Measurements from ENCODE around the gene ZNF280C.
"Not testable (repeated sequence)": the region's sequence is repeated elsewhere in the genome, so short reads cannot be mapped to it uniquely, and the experiment has no call there.

The ZNF280C gene

DNA sequence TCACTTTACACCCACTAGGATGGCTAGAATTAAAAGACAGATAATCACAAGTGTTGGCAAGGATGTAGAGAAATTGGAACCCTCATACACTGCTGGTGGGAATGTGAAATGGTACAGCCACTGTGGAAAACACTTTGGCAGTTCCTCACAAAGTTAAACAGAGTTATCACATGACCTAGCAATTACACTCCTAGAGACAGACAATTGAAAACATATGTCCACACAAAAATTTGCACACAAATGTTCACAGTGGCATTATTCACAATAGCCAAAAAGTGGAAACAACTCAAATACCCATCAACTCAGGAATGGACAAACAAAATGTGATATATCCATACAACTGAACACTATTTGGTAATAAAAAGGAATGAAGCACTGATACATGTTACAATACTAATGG lies 5.7 kb downstream of the ZNF280C start:
- no peak for DNase-seq (ENCODE audit: insufficient read length, low spot score)
- FAIRE-seq = no peak

DNA sequence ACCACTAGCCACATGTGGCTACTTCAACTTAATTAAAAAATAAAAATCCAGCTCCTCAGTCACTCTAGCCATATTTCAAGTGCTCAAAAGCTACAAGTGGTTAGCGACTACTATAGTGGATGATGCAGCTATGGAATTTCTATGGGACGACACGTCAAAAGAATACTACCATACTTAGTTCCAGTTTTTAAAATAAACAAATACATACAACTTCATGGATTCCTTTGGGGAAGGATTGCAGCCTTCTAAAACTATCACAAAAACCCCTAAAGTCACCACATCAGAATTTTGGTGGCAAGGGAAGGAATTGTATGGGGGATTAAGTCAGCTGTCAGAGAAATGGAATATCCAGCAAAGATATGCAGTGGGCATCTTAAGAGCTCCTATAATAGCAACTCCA lies 6.5 kb downstream of the ZNF280C start:
- DNase-seq (ENCODE audit: insufficient read length, low spot score) (no peak), FAIRE-seq (no peak)

DNA sequence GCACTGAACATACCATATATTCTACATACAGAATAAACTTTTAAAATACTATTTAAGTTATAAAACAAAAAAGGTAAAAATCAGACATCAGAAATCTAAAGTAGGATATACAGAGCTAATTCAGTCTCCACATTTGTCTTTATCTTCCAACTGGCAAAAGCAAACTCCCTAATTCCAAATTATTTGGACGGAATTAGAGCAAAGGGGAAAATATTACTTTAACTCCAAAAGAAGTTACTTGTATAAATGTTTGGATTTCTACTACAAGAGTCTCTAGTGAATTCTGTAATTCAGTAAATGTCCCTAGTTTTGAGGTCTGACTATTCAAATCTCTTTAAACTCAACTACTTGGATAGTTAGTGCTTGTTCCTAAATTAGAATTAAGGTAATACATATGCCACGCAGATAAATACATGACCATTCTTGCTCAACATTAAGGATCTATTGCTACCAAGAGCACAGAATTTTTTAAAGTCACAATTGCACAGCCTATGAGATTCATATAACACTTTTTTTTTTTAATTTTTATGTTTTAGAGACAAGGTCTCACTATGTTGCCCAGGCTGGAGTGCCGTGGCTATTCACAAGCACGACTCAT lies 7.3 kb downstream of the ZNF280C start:
- DNase-seq (ENCODE audit: insufficient read length, low spot score) = no peak
- FAIRE-seq = no peak

- no peak for FAIRE-seq
Observed at GRCh38 chrX:130260316-130260715, 8.4 kb downstream of the ZNF280C start.

GRCh38 chrX:130253916-130254315 lies 14.8 kb downstream of the ZNF280C start:
- DNase-seq (ENCODE audit: insufficient read length, low spot score) = no peak
- FAIRE-seq = no peak

More at GRCh38 chrX:130260316-130260715, 8.4 kb downstream of the ZNF280C start:
- DNase-seq (ENCODE audit: insufficient read length, low spot score) = no peak

DNA sequence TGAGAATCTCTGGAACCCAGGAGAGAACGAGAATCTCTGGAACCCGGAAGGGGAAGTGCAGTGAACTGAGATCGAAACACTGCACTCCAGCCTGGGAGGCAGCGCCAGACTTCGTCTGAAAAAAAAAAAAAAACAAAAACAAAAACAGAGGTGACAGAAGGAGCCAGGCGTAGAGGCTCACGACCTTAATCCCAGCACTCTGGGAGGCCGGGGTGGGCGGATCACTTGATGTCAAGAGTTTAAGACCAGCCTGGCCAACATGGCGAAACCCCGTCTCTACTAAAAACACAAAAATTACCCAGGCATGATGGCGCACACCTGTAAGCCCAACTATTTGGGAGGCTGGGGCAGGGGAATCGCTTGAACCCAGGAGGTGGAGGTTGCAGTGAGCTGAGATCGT lies 17.0 kb downstream of the ZNF280C start:
- FAIRE-seq (no peak), DNase-seq (ENCODE audit: insufficient read length, low spot score) (no peak)

- no peak for DNase-seq (ENCODE audit: insufficient read length, low spot score)
Observed at GRCh38 chrX:130247996-130248395, 20.7 kb downstream of the ZNF280C start.

DNA sequence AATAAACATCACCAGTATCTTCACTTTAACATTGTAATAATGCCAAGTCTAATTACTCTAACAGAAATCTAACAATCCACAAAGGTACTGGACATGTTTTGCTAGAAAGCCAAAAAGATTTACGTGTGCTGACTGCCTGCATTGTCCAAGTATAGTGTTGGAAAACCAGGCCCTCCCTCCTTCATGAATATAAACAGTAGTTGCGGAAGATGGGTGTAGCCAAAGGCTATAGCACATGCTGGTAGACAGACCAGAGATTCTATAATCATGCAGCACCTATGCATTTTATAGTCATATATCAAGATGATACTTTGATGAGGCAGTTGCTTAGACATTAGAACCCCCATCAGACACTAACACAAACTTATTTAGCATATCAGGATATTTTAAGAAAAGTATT lies 22.6 kb downstream of the ZNF280C start:
- DNase-seq (ENCODE audit: insufficient read length, low spot score) (no peak), FAIRE-seq (no peak)

More at GRCh38 chrX:130247996-130248395, 20.7 kb downstream of the ZNF280C start:
- no peak for FAIRE-seq

GRCh38 chrX:130245441-130245840 lies 23.3 kb downstream of the ZNF280C start:
- FAIRE-seq = no peak
- DNase-seq (ENCODE audit: insufficient read length, low spot score) = no peak

DNA sequence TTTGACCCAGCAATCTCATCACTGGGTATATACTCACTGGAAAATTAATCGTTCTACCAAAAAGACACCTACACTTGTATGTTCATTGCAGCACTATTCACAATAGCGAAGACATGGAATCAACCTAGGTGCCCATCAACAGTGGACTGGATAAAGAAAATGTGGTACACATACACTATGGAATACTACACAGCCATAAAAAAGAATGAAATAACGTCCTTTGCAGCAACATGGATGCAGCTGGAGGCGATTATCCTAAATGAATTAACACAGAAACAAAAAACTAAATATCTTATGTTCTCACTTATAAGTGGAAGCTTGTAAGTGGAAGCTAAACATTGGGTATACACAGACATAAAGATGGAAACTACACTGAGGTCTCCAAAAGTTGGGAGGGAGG lies 37.5 kb downstream of the ZNF280C start:
- DNase-seq (ENCODE audit: insufficient read length, low spot score); FAIRE-seq: not testable (repeated sequence)

DNA sequence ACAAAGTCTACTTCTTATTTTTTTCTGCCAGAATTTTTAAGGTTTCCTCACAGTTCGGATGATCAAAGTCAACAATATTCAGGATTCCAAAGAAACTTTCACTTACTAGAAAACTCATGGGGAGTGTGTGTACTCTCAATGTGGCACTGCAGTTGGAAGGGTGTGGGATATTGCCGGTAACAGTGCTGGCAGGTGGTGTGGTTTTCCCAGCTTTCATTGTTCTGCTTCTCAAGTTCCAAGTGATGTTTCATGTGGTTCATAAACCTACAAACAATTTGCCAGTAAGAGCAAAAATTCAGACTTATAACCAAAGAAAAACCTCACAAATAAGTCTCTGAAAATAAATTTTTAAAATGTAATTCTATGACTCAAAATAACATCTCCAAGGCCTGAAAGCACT lies 39.8 kb downstream of the ZNF280C start:
- no peak for DNase-seq (ENCODE audit: insufficient read length, low spot score)
- no peak for FAIRE-seq

- no peak for DNase-seq (ENCODE audit: insufficient read length, low spot score)
- no peak for FAIRE-seq
Observed at GRCh38 chrX:130224810-130225209, 43.9 kb downstream of the ZNF280C start.

- FAIRE-seq (no peak), DNase-seq (ENCODE audit: insufficient read length, low spot score) (no peak)
Observed at GRCh38 chrX:130216320-130216719, 52.4 kb downstream of the ZNF280C start.

DNA sequence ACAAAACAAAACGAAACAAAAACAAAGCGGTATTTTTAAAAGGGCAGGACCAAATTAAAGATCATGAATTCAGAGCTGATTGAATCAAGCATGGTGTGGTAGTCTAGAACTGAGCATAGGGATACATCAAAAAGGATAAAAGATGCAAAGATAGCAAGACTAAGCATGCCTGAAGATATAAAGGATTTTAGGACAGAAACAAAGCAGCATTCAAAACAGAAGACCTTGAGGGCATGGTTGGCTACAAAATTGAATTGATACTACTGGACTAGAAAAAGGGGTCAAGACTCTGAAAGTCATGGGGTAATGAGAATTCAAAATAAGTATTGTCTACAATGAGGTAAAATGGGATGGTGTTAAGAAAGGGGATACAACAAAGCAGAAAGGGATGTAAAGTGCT lies 55.3 kb downstream of the ZNF280C start:
- DNase-seq (ENCODE audit: insufficient read length, low spot score) = no peak
- no peak for FAIRE-seq

DNA sequence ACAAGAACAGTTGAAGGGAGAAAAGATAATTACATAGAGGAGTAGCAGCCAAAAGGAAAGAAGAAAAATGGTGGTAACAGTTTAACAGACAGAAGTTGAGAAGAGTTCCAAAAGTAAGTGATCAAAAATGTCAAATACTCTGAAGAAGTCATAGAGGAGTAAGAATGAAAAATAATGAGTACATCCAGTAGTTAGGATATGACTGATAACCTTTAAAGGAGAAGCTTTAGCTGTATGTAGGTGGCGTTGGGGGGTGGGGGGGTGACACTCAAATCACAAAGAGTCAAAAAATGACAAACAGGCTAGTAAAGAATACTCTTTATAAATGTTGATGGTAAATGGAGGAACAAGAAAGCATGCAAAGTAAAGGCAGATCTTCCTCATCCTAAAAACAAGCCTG lies 56.3 kb downstream of the ZNF280C start:
- FAIRE-seq = no peak
- DNase-seq (ENCODE audit: insufficient read length, low spot score) = no peak

- FAIRE-seq = no peak
- no peak for DNase-seq (ENCODE audit: insufficient read length, low spot score)
Observed at GRCh38 chrX:130211415-130212186, 57.1 kb downstream of the ZNF280C start.

DNA sequence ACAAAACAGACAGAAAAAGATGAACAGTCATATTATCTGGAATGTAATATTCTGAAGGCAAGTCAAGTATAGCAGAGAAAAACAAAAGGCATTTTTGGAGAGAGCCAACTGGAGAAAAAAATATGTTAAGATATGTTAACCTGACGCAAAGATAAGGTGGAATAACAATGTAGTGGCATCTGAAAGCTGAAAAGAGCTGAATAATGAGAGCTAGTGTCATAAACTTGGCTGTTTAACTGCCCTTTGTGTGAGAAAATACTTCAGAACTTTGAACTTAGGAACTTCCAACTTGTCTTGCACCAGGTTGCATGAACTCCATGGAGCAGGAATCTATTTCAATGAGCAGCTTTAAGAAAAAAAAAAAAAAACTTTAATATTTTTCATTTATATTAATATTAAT lies 64.1 kb downstream of the ZNF280C start:
- DNase-seq (ENCODE audit: insufficient read length, low spot score) = no peak
- no peak for FAIRE-seq

GRCh38 chrX:130197464-130197863 lies 71.2 kb downstream of the ZNF280C start:
- FAIRE-seq (no peak), DNase-seq (ENCODE audit: insufficient read length, low spot score) (no peak)

DNA sequence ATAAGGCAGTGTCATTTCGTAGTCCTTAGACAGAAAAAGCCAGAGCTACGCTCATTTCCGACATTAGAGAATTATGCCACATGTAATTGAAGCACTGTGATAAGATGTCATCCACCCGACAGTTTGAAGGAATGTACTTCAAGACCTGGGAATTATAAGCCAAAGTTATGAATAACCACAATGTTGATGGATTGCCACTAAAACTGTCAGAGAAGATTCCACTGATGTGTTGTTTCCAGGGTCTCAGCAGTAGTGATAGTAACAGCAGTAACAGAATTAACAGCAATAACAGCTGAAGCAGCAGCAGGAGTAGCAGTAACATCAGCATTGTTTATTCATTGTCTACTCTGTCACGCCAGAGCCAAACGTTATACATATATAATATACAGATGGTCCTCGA lies 72.2 kb downstream of the ZNF280C start:
- DNase-seq (ENCODE audit: insufficient read length, low spot score) (peak; percentile 20), FAIRE-seq (no peak)

DNA sequence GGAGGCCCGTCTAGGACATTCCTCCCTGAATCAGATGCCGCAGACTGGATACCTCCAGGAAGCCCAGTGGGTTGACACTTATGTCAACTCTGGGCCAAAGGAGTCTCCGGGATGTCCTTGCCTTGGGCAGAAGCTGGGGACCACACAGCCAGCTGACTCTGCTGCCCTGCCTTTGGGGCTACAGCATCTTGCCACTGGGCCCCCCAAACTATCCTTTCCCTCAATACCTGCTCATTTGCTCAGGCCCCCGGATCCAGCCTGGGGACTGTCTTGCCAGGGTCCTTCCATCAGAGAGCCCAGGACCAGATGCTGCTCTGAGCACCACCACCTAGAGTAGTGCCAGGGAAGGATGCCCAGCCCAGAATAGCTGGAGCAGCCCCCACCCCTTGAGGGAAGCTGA lies 77.9 kb downstream of the ZNF280C start:
- DNase-seq (ENCODE audit: insufficient read length, low spot score) (no peak), FAIRE-seq (no peak)

DNA sequence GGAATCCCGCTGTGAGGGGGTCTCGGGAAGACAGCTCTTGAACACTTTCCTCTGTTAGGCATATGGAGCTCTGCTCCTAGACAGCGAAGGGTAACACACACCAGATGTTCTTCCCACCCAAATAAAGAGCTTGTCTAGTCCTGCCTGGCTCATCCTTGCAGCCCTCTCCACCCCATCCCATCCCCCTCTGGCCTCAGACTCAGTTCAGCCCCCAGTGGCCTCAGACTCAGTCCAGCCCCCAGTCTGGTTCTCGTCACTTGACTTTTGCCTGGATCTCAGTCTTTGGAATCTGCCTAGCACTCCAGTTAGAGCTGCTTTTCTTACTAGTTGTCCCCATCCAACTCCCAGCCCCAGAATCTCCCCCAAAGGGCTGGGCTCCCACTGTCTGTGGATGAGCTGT lies 82.0 kb downstream of the ZNF280C start:
- FAIRE-seq (no peak), DNase-seq (ENCODE audit: insufficient read length, low spot score) (no peak)

DNA sequence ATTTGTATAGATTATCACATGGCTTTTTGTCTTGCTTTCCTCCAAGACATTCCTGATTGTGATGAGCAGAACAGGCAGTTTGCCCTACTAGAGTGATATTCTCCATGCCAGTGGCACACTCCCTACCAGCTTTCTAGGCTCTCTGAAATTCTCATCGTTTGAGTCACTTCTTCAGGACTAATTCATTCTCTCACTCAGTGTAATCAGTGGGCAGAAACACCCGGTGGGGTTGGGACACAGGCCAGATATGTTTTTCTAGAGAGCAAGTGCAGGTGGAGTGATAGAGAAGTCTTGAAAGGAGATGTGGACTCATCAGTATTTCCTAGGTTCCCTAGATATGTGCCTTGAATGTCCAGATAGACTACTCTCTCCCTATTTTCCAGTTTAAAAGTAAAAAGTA lies 83.8 kb downstream of the ZNF280C start:
- no peak for DNase-seq (ENCODE audit: insufficient read length, low spot score)
- FAIRE-seq = no peak
